Activated naive CD4-positive, alpha-beta T cell treated with anti-CD3 and anti-CD28 coated beads for 36 hours (primary cell): Measurements from ENCODE around the gene SEMA4A. TPM values are rescaled to one million over a fixed set of nuclear protein-coding genes. Genes with fewer than 3 reads are reported as not detected.
"Not testable (repeated sequence)": the region's sequence is repeated elsewhere in the genome, so short reads cannot be mapped to it uniquely, and the experiment has no call there.

Experiments used
- CTCF ChIA-PET: fragments of 350-600 bp; sonication (Branson Sonifier 250); formaldehyde crosslinking; loops from one replicate; lab custom pipeline; 2021; ENCODE audit warnings: antibody characterized with exemption; lab: Charles Lee
- DNase-seq: peaks from one replicate; pipeline ENCODE4 v3.0.0-alpha.2; 2020
- H3K27ac Mint-ChIP-seq: one replicate; pipeline ENCODE4 v1.8.0; 2021; ENCODE audit warnings: mild to moderate bottlenecking, mixed read lengths
- H3K27me3 Mint-ChIP-seq: one replicate; pipeline ENCODE4 v1.8.0; 2021; ENCODE audit warnings: low read depth, mixed read lengths
- H3K36me3 Mint-ChIP-seq: one replicate; pipeline ENCODE4 v1.8.0; 2021; ENCODE audit warnings: low read depth, mixed read lengths
- H3K4me1 Mint-ChIP-seq: one replicate; pipeline ENCODE4 v1.8.0; 2021; ENCODE audit warnings: low read depth, mixed read lengths
- H3K4me3 Mint-ChIP-seq: one replicate; pipeline ENCODE4 v1.8.0; 2021; ENCODE audit warnings: mild to moderate bottlenecking, moderate library complexity, mixed read lengths
- H3K9me3 Mint-ChIP-seq: one replicate; pipeline ENCODE4 v1.8.0; 2021; ENCODE audit warnings: mixed read lengths
- intact Hi-C: fragments of 100-400 bp; cut with micrococcal nuclease; formaldehyde crosslinking; loops from one replicate; pipeline ENCODE4 v1.15.1; 2023
- total RNA-seq, 2 experiments: library from RNA; stranded (reverse); gene quantifications; one replicate each; pipeline ENCODE4 v1.2.3, GENCODE V29; 2021

The SEMA4A gene
- total RNA-seq, 2 experiments from 2014 or later = 17.4 to 17.5 TPM

DNA sequence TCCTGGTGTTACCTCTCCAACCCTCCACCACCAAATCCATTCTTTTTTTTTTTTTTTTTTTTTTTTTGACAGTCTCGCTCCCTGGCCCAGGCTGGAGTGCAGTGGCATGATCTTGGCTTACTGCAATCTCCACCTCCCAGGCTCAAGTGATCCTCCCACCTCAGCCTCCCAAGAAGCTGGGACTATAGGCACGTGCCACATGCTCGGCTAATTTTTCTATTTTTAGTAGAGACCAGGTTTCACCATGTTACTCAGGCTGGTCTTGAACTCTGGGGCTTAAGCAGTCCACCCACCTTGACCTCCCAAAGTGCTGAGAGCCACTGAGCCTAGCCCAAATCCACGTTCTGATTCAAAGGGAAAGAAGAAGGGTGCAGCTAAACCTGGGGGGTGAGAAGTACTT, 32.4 kb upstream of the SEMA4A start:
- H3K4me3 Mint-ChIP-seq, intact Hi-C loops, H3K9me3 Mint-ChIP-seq, DNase-seq, H3K27ac Mint-ChIP-seq, H3K36me3 Mint-ChIP-seq: not testable (repeated sequence)
- Mint-ChIP-seq H3K27me3 (peaks cover 11% of the 10 kb centered on the region), H3K4me1 (peaks cover 47% of the 10 kb centered on the region)
- CTCF ChIA-PET = interaction anchor here (0.5 to 3.6 kb wide), 7 partner anchors 9 to 29 kb away, joined by 3 to 20 read pairs (median 5); no protein-coding TSS in a partner anchor

- H3K27ac Mint-ChIP-seq = no peak overlapping the region
- CTCF ChIA-PET = interaction anchor here (0.5 to 14.8 kb wide), 6 partner anchors 8 to 28 kb away, joined by 3 to 737 read pairs (median 6); no protein-coding TSS in a partner anchor
- peaks cover under 1% of the 10 kb centered on the region for H3K36me3 Mint-ChIP-seq
- intact Hi-C loops = no loop called here
- H3K27me3 Mint-ChIP-seq = peaks cover 11% of the 10 kb centered on the region
- peaks cover 47% of the 10 kb centered on the region for H3K4me1 Mint-ChIP-seq
- H3K9me3 Mint-ChIP-seq = no peaks in the 10 kb centered on the region
- no peak for DNase-seq
- H3K4me3 Mint-ChIP-seq = no peak overlapping the region
Observed at GRCh38 chr1:156121457-156121856, 31.9 kb upstream of the SEMA4A start.

DNA sequence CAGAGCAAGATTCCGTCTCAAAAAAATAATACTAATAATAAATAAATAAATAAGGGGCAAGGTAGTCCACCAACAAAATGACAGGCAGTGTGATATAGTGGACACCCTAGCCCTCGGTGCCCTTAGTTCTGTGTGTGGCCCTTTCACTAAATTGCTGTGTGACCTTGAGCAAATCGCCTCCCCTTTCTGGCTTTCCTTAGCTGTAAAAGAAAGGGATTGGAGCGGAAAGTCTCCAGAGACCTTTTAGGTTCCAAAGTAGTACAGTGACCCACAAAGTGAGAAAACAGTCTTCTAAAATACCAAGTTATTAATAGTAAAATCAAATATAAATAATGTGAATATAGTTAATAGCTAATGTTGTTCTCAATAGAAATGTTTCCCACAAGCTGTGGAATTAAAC, 31.3 kb upstream of the SEMA4A start:
- intact Hi-C loops = no loop called here
- CTCF ChIA-PET = interaction anchor here (0.8 to 14.8 kb wide), 6 partner anchors 8 to 28 kb away, joined by 3 to 737 read pairs (median 4); no protein-coding TSS in a partner anchor
- Mint-ChIP-seq H3K27me3 (peaks cover 11% of the 10 kb centered on the region), H3K9me3 (no peaks in the 10 kb centered on the region), H3K36me3 (no peaks in the 10 kb centered on the region), H3K4me3 (no peak overlapping the region), H3K27ac (no peak overlapping the region), H3K4me1 (peaks cover 51% of the 10 kb centered on the region)
- no peak for DNase-seq

GRCh38 chr1:156122519-156123355, 30.6 kb upstream of the SEMA4A start:
- CTCF ChIA-PET = interaction anchor here (0.8 to 14.8 kb wide), 6 partner anchors 7 to 29 kb away, joined by 3 to 737 read pairs (median 4); no protein-coding TSS in a partner anchor
- DNase-seq = no peak
- Mint-ChIP-seq H3K27ac (no peak overlapping the region), H3K9me3 (no peaks in the 10 kb centered on the region), H3K27me3 (peaks cover 11% of the 10 kb centered on the region), H3K4me1 (peaks cover 57% of the 10 kb centered on the region), H3K4me3 (no peak overlapping the region), H3K36me3 (no peaks in the 10 kb centered on the region)
- intact Hi-C loops = loop anchor here (1.0 kb wide), 2 partner anchors 8 to 16 kb away; partner anchors contain the start of gene LMNA

DNA sequence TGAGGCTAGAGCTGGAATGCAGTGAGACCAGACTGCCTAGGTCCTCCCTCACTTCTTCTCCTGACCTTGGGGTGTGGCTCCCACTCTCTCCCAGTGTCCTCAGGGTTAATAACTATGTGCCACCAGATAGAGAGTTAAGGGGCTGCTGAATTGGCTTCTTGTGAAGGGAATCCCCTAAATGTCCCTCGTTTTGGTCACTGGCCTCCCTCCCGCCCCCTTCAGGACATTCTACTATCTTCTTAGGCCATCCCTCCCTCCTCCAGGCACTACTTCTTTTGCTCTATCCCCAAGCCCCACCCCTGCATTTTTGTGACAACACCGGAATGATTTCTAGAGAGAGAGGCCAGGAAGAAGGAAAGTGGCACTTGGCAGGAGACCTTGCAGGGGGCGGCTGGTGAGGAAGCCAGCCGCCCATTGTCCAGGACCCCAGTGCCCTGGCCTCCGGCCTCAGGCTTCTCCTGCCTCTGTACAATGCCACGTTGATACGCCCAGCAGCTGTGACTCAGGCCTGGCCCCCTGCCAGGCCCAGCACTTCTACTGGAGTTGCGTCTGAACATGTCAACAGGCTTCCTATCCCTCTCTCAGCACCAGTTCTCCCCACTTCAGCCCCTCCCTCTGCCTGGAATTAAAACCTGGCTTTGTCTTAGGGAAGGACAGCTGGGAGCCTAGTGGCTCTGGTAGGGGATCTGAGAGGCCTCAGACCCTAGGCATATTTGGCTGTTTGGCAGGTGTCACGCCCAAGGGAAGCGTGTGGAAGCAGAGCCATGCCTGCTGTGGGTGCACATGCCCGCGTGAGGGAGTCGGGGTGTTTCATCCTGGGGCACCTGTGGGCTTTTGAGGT, 29.8 kb upstream of the SEMA4A start:
- Mint-ChIP-seq H3K27me3 (peaks cover 7% of the 10 kb centered on the region), H3K9me3 (no peaks in the 10 kb centered on the region), H3K4me1 (peaks cover 63% of the 10 kb centered on the region), H3K27ac (peak overlapping the region; percentile 72), H3K36me3 (no peaks in the 10 kb centered on the region), H3K4me3 (peak overlapping the region; percentile 32)
- intact Hi-C loops = loop anchor here (1.0 kb wide), 2 partner anchors 9 to 17 kb away; partner anchors contain the start of gene LMNA
- DNase-seq = peak; percentile 88
- CTCF ChIA-PET = interaction anchor here (0.8 to 14.8 kb wide), 4 partner anchors 11 to 30 kb away, joined by 3 to 737 read pairs (median 4); no protein-coding TSS in a partner anchor

DNA sequence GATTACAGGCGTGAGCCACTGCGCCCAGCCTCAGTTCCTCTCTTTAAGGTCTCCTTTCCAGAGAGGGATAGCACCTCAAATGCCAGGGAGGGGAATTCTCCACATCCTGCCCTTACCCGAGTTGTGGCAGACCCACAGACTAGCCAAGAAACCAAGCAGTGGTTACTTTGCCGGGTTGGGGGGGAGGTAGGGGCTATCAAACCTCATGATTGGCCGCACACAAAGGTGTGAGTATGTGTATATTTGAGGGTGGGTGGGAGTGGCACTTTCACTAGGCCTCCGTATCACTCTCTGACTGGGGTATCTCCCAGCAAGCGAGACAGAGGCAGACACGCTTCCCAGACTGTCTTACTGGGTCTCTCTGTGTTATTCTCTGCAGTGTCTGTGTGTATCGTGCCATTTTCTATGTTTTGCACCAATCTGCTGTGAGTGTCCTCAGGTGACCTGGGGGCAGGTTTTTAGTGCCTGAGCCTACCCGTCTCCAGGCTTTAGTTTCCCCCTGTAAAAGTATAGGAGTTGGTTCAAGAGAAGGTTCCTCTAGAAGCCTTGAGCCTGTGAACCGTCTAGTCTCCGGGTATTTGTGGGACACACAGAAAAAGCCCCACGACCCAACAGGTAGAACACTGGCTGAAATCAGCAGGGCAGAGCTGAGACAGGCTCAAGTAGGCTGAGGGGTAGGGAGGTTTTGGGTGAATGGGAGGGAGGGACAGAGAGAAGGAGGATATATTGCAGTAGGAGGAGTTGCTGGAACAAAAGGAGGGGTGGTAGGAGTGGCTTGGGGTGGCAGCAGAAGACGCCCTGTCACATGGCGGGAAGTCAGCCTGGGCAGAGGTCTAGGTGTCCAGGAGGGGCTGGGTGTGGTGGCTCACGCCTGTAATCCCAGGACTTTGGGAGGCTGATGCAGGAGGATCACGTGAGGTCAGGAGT, 28.6 kb upstream of the SEMA4A start:
- intact Hi-C loops = no loop called here
- Mint-ChIP-seq H3K27me3 (peaks cover 12% of the 10 kb centered on the region), H3K4me3 (no peak overlapping the region), H3K4me1 (peaks cover 73% of the 10 kb centered on the region), H3K27ac (peak overlapping the region; percentile 72), H3K9me3 (no peaks in the 10 kb centered on the region), H3K36me3 (no peaks in the 10 kb centered on the region)
- CTCF ChIA-PET = interaction anchor here (0.6 to 14.8 kb wide), 5 partner anchors 7 to 77 kb away, joined by 3 to 737 read pairs (median 3); no protein-coding TSS in a partner anchor
- peak; percentile 65 for DNase-seq

DNA sequence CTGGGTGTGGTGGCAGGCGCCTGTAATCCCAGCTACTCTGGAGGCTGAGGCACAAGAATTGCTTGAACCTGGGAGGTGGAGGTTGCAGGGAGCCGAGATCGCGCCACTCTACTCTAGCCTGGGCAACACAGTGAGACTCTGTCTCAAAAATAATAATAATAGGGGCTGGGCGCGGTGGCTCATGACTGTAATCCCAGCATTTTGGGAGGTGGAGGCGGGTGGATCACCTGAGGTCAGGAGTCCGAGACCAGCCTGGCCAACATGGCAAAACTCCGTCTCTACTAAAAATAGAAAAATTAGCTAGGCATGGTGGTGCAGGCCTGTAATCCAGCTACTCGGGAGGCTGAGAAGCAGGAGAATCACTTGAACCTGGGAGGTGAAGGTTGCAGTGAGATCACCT, 27.8 kb upstream of the SEMA4A start:
- H3K36me3 Mint-ChIP-seq, DNase-seq, intact Hi-C loops, H3K9me3 Mint-ChIP-seq, H3K4me3 Mint-ChIP-seq, H3K27me3 Mint-ChIP-seq: not testable (repeated sequence)
- H3K27ac Mint-ChIP-seq = peak overlapping the region; percentile 70
- CTCF ChIA-PET = interaction anchor here (0.6 to 14.8 kb wide), 5 partner anchors 8 to 77 kb away, joined by 3 to 737 read pairs (median 28); partner anchors contain the start of gene MEX3A
- H3K4me1 Mint-ChIP-seq = peaks cover 73% of the 10 kb centered on the region

DNA sequence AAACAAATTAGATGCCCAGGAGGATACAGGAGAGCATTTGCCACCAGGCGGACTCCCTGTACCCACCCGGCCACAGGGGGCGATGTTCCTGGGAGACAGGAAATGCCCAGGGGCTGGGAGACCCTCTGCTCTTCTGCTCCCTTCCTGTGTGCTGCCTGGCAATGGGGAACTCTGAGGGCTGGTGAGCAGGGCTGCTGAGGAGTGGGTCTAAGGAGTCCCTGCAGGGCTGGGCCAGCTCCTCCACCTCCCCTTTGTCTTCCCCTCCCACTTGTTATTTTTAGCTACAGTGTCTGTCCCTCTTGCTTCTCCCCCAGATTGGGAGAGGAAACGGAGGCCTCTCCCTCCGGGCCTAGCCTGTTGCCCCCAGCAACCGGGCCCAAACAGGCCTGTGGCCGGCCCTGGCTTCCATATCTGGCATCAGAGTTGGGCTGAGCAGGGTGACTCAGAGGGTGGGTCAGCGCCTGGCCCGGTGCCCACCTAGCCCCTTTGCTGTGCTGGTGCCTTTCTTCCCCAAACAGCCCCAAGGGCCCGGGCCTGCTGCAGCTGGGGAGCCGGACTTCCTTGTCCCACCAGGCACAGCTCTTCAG, 27.2 kb upstream of the SEMA4A start:
- peak; percentile 47 for DNase-seq
- CTCF ChIA-PET = interaction anchor here (1.0 to 14.8 kb wide), 9 partner anchors 9 to 155 kb away, joined by 3 to 737 read pairs (median 3); partner anchors contain the start of genes LMNA and MEX3A
- Mint-ChIP-seq H3K4me3 (peak overlapping the region; percentile 18), H3K27ac (peak overlapping the region; percentile 50), H3K9me3 (no peaks in the 10 kb centered on the region), H3K27me3 (peaks cover 10% of the 10 kb centered on the region), H3K4me1 (peaks cover 71% of the 10 kb centered on the region), H3K36me3 (no peaks in the 10 kb centered on the region)
- intact Hi-C loops = loop anchor here (2.0 kb wide), 1 partner anchor 71 kb away; the partner anchor contains the start of gene LAMTOR2

- intact Hi-C loops = loop anchor here (1.0 to 2.0 kb wide), 6 partner anchors 13 to 96 kb away; partner anchors contain the start of genes LAMTOR2 and LMNA
- Mint-ChIP-seq H3K27ac (peak overlapping the region; percentile 75), H3K9me3 (no peaks in the 10 kb centered on the region), H3K27me3 (peaks cover 10% of the 10 kb centered on the region), H3K4me3 (peak overlapping the region; percentile 39), H3K4me1 (peaks cover 71% of the 10 kb centered on the region), H3K36me3 (no peaks in the 10 kb centered on the region)
- DNase-seq = peak; percentile 95
- CTCF ChIA-PET = interaction anchor here (1.0 to 14.8 kb wide), 9 partner anchors 13 to 155 kb away, joined by 3 to 737 read pairs (median 3); partner anchors contain the start of genes LMNA and MEX3A
Observed at GRCh38 chr1:156126630-156127534, 26.5 kb upstream of the SEMA4A start.

GRCh38 chr1:156128308-156128653, 25.1 kb upstream of the SEMA4A start:
- peaks cover 10% of the 10 kb centered on the region for H3K27me3 Mint-ChIP-seq
- DNase-seq = no peak
- no peaks in the 10 kb centered on the region for H3K36me3 Mint-ChIP-seq
- CTCF ChIA-PET = interaction anchor here (1.1 to 14.8 kb wide), 11 partner anchors 14 to 144 kb away, joined by 3 to 737 read pairs (median 23); partner anchors contain the start of genes LMNA and MEX3A
- H3K9me3 Mint-ChIP-seq = no peaks in the 10 kb centered on the region
- no peak overlapping the region for H3K4me3 Mint-ChIP-seq
- no peak overlapping the region for H3K27ac Mint-ChIP-seq
- intact Hi-C loops = no loop called here
- H3K4me1 Mint-ChIP-seq = peaks cover 67% of the 10 kb centered on the region
